VCaP (cell line): ENCODE measurements around the gene CARD8.
"Not testable (repeated sequence)": the region's sequence is repeated elsewhere in the genome, so short reads cannot be mapped to it uniquely, and the experiment has no call there.

Experiments
- H3K27ac ChIP-seq: fragments of 450-650 bp; 2 replicates; pipeline ENCODE4 v1.5.1; 2017
- CTCF ChIP-seq: fragments of 450-650 bp; conservative IDR thresholded peaks from 2 replicates; pipeline ENCODE4 v1.5.1; 2017; ENCODE audit warnings: mild to moderate bottlenecking, moderate library complexity

Gene CARD8

DNA sequence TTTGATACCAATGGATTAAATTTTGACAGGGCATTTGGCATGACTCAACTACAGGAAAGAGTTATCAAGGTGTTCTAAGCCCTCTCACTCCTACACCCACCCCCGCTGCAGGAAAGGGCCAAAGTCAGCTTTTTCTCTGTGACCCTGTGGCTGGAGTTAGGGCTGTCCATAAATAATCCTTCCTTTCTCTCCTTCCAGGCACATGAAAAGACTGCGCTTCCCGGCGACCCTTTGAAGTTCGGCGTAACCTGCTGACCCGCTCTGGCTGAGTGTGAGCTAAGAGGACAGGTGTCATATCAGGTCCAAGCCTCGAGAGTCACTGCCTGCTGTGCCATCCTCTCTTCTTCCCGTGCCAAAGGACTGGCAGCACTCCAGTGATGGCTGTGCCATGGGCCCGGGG lies 39.7 kb upstream of the CARD8 start:
- H3K27ac ChIP-seq: no peak overlapping the region

GRCh38 chr19:48292798-48293197 lies 37.1 kb upstream of the CARD8 start:
- no peak for TF ChIP-seq CTCF
- no peak overlapping the region for H3K27ac ChIP-seq

More for the DNA sequence above, 39.7 kb upstream of the CARD8 start:
- TF ChIP-seq CTCF: no peak

DNA sequence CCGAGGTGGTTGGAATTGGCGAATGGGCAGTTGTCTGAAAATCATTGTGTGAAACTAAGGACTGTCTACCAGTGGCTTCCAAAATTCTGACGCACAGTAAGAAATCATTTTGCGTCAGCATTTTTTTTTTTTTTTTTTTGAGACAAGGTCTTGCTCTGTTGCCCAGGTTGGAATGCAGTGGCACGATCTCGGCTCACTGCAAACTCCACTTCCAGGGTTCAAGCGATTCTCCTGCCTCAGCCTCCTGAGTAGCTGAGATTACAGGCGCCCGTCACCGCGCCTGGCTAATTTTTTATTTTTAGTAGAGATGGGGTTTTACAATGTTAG lies 35.7 kb upstream of the CARD8 start:
- H3K27ac ChIP-seq: not testable (repeated sequence)

- H3K27ac ChIP-seq: no peak overlapping the region
Observed at GRCh38 chr19:48290771-48291488, 35.2 kb upstream of the CARD8 start.

GRCh38 chr19:48290401-48290770 lies 34.7 kb upstream of the CARD8 start:
- no peak for TF ChIP-seq CTCF
- no peak overlapping the region for H3K27ac ChIP-seq

More at GRCh38 chr19:48290771-48291488, 35.2 kb upstream of the CARD8 start:
- TF ChIP-seq CTCF: peak; percentile 99

GRCh38 chr19:48287748-48288147 lies 32.0 kb upstream of the CARD8 start:
- no peak for TF ChIP-seq CTCF
- H3K27ac ChIP-seq: no peak overlapping the region

- no peak for TF ChIP-seq CTCF
- no peak overlapping the region for H3K27ac ChIP-seq
Observed at GRCh38 chr19:48284896-48285295, 29.2 kb upstream of the CARD8 start.

GRCh38 chr19:48283908-48284307 lies 28.2 kb upstream of the CARD8 start:
- no peak overlapping the region for H3K27ac ChIP-seq
- no peak for TF ChIP-seq CTCF
